Esophagus squamous epithelium (tissue), 5 donors: ENCODE results near the gene PPM1M. TPM values are rescaled to one million over a fixed set of nuclear protein-coding genes. Genes with fewer than 3 reads are reported as not detected.

Experiments used
- DNase-seq: peaks from one replicate; lab custom pipeline; 2025; lab: John Stamatoyannopoulos, UW
- H3K27ac ChIP-seq, 4 donors: fragments of 200-600 bp; sonication (generic); one replicate each; pipeline ENCODE4 v1.5.1; 2016 to 2019; ENCODE audit warnings: mild to moderate bottlenecking in 1 of 4
- H3K27me3 ChIP-seq, 4 donors: fragments of 200-600 bp; sonication (generic); 1 replicate in 3 of 4; 2 replicates in 1 of 4; pipeline versions ENCODE4 v1.5.1 to v1.6.0; 2017 to 2021; ENCODE audit warnings: antibody characterized with exemption in 1 of 4
- H3K36me3 ChIP-seq, 3 donors: fragments of 200-600 bp; sonication (generic); one replicate each; pipeline ENCODE4 v1.5.1; 2016 to 2019
- H3K4me1 ChIP-seq, 3 donors: fragments of 200-600 bp; sonication (generic); one replicate each; pipeline ENCODE4 v1.5.1; 2017 to 2019
- H3K4me3 ChIP-seq, 4 donors: fragments of 200-600 bp; sonication (generic); 1 replicate in 3 of 4; 2 replicates in 1 of 4; pipeline ENCODE4 v1.5.1; 2016 to 2019; ENCODE audit warnings: mild to moderate bottlenecking in 2 of 4, moderate library complexity in 1 of 4
- H3K9me3 ChIP-seq, 3 donors: fragments of 200-600 bp; sonication (generic); one replicate each; pipeline ENCODE4 v1.5.1; 2016 to 2019
- CTCF ChIP-seq, 6 experiments: fragments of 450-650 bp in 4 of 6; fragments of 200-600 bp in 2 of 6; sonication (generic) in 2 of 6; IDR thresholded peaks; one replicate each; pipeline ENCODE4 v1.5.1; 2016 to 2019; ENCODE audit warnings: antibody characterized with exemption in 6 of 6, mild to moderate bottlenecking in 4 of 6, moderate library complexity in 4 of 6
- POLR2A ChIP-seq, 4 donors: fragments of 450-650 bp; IDR thresholded peaks; one replicate each; pipeline ENCODE4 v1.6.1; 2017; ENCODE audit warnings: antibody characterized with exemption in 4 of 4, mild to moderate bottlenecking in 4 of 4, moderate library complexity in 3 of 4
- WGBS, 2 donors: methylation state at CpG; one replicate each; pipeline ENCODE4 v1.1.5; 2018; 5-methylcytosine and 5-hydroxymethylcytosine counted together
- intact Hi-C: fragments of 100-400 bp; cut with DNase I; formaldehyde crosslinking; loops from one replicate; pipeline ENCODE4 v1.15.0; 2022
- small RNA-seq, 4 donors: library from RNA; depleted of rRNA; stranded (forward); fragments of <200 nt; gene quantifications; one replicate each; pipeline ENCODE3, GENCODE V24; 2016
- total RNA-seq, 4 donors: library from RNA; depleted of rRNA; stranded (reverse); fragments of >200 nt; gene quantifications; one replicate each; pipeline ENCODE4 v1.1.0, GENCODE V29; 2016
- donor health status: DM: yes; HTN: yes; CAD: no.

The PPM1M gene
- total RNA-seq, 4 donors from 2014 or later, result 3.2 to 25.6 (median 12.3) TPM

GRCh38 chr3:52298149-52299098, 52.9 kb downstream of the PPM1M start:
- Histone ChIP-seq H3K9me3 (no peaks in the 10 kb centered on the region), H3K27me3 (no peaks in the 10 kb centered on the region), H3K27ac (no peak overlapping the region), H3K4me3 (no peak overlapping the region), H3K36me3 (peaks cover 0 to 22% (median 0%) of the 10 kb centered on the region in 3 donors), H3K4me1 (peaks cover 0 to 17% (median 0%) of the 10 kb centered on the region in 3 donors)
- WGBS, 2 donors, result 39 to 40% methylated on average over 4 to 7 of the region's 17 CpGs
- TF ChIP-seq POLR2A (IDR thresholded peaks at IDR 0.05), result no peak
- TF ChIP-seq CTCF (IDR thresholded peaks at IDR 0.05), result no peak
- intact Hi-C loops, result no loop called here
- no peak for DNase-seq

DNA sequence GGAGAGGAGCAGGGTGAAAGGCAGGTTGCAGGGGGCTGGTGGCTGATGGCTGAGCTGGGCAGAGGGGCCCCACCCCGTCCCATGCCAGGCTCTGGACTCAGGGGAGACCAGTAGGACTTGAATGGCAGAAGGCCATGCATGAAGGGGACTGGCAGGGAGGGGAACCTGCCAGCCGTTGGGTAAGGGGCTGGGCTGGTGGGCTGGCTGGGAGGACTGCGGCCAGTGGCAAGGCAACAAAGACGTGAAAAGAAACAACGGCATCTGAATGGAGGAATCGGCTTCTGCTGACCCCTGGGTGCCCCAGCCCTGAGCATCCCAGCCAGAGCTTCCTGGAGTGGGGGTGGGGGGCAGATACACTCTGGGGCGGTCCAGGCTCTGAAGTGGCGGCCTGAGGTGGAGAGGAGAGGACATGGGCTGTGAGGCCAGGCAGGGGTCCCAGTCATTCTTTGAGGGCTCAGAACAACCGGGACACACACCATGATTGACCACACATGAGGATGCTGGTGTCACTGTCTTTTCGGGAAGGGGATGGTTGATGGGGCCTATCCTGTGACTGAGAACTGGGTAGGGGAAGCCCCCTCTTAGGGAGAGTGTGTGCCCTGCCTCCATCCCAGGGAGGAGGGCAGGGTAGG, 53.8 kb downstream of the PPM1M start:
- H3K9me3 ChIP-seq, result no peaks in the 10 kb centered on the region
- intact Hi-C loops, result no loop called here
- H3K36me3 ChIP-seq, result peaks cover 0 to 12% (median 0%) of the 10 kb centered on the region in 3 donors
- no peak for DNase-seq
- no peak overlapping the region for H3K27ac ChIP-seq
- no peak for TF ChIP-seq CTCF (IDR thresholded peaks at IDR 0.05)
- no peak for TF ChIP-seq POLR2A (IDR thresholded peaks at IDR 0.05)
- 53 to 70% methylated on average over 8 of the region's 10 CpGs for WGBS, 2 donors
- H3K4me1 ChIP-seq, result peaks cover 0 to 17% (median 0%) of the 10 kb centered on the region in 3 donors
- no peak overlapping the region for H3K4me3 ChIP-seq
- H3K27me3 ChIP-seq, result no peaks in the 10 kb centered on the region

Small RNAs within 50 kb of the gene (small RNA-seq; reads per million reads assigned to genes)
- gene MIR135A1 (0 reads per million in 4 donors), gene MIRLET7G (673 to 1,463 (median 723) reads per million in 4 donors)

Other genes with a start within 250 kb of the PPM1M start
- 1,000 to 10,000 TPM; 1,191 to 2,826 (median 1,725) TPM for gene RPL29, start 249.9 kb upstream of the PPM1M start, total RNA-seq
- gene DUSP7, start 189.2 kb upstream of the PPM1M start, total RNA-seq, result 100 to 1,000 TPM in 1 of 4 donors, 10 to 100 TPM in 3; 49.3 to 105 (median 62.1) TPM
- gene POC1A, start 91.3 kb upstream of the PPM1M start, total RNA-seq, result 10 to 100 TPM in 1 of 4 donors, 1 to 10 TPM in 3; 2.7 to 10.3 (median 4.8) TPM
- 10 to 100 TPM; 28.3 to 45.5 (median 35.1) TPM for gene ALAS1, start 47.6 kb upstream of the PPM1M start, total RNA-seq
- gene TLR9, start 20.1 kb upstream of the PPM1M start, total RNA-seq, result not detected
- gene TWF2, start 6.6 kb upstream of the PPM1M start, total RNA-seq, result 10 to 100 TPM; 31.6 to 74.9 (median 55.7) TPM
- gene WDR82, start 32.9 kb downstream of the PPM1M start, total RNA-seq, result 10 to 100 TPM; 42.7 to 58.7 (median 52.9) TPM
- gene GLYCTK, start 42.1 kb downstream of the PPM1M start, total RNA-seq, result 1 to 10 TPM; 4.5 to 8.0 (median 7.5) TPM
- 1 to 10 TPM; 1.3 to 5.9 (median 1.9) TPM for gene DNAH1, start 70.6 kb downstream of the PPM1M start, total RNA-seq
- 10 to 100 TPM; 51.0 to 75.5 (median 56.2) TPM for gene BAP1, start 164.2 kb downstream of the PPM1M start, total RNA-seq
- 1 to 10 TPM; 1.0 to 7.1 (median 4.5) TPM for gene PHF7, start 164.9 kb downstream of the PPM1M start, total RNA-seq
- 1 to 10 TPM in 3 of 4 donors, under 1 TPM in 1; 0.34 to 9.8 (median 3.4) TPM for gene SEMA3G, start 199.3 kb downstream of the PPM1M start, total RNA-seq
- 1 to 10 TPM in 1 of 4 donors, not detected in 3; 4.1 TPM for gene TNNC1, start 208.3 kb downstream of the PPM1M start, total RNA-seq
- 10 to 100 TPM; 33.6 to 82.2 (median 40.6) TPM for gene NISCH, start 209.8 kb downstream of the PPM1M start, total RNA-seq
- 10 to 100 TPM in 3 of 4 donors, 1 to 10 TPM in 1; 5.6 to 69.4 (median 32.3) TPM for gene STAB1, start 249.6 kb downstream of the PPM1M start, total RNA-seq